LNCaP clone FGC (cell line): ENCODE measurements around the gene WARS2.

ENCODE experiments used
- DNase-seq: peaks from one replicate; pipeline ENCODE4 v3.0.0-alpha.2; 2011; ENCODE audit warnings: low read depth
- H3K4me3 ChIP-seq: 2 replicates; pipeline ENCODE4 v1.5.1; 2011; ENCODE audit warnings: mild to moderate bottlenecking, low read depth, low read length, control low read depth
- TF ChIP-seq, protein P1 (sequence below): IDR thresholded peaks from 2 replicates; pipeline ENCODE4 v1.5.1; 2012; ENCODE audit warnings: mild to moderate bottlenecking; ENCODE audit not compliant: control insufficient read depth, insufficient read depth; ENCODE audit errors: extremely low read depth

Gene WARS2

GRCh38 chr1:118986555-118987467 lies 153.6 kb downstream of the WARS2 start:
- TF ChIP-seq, protein P1, sequence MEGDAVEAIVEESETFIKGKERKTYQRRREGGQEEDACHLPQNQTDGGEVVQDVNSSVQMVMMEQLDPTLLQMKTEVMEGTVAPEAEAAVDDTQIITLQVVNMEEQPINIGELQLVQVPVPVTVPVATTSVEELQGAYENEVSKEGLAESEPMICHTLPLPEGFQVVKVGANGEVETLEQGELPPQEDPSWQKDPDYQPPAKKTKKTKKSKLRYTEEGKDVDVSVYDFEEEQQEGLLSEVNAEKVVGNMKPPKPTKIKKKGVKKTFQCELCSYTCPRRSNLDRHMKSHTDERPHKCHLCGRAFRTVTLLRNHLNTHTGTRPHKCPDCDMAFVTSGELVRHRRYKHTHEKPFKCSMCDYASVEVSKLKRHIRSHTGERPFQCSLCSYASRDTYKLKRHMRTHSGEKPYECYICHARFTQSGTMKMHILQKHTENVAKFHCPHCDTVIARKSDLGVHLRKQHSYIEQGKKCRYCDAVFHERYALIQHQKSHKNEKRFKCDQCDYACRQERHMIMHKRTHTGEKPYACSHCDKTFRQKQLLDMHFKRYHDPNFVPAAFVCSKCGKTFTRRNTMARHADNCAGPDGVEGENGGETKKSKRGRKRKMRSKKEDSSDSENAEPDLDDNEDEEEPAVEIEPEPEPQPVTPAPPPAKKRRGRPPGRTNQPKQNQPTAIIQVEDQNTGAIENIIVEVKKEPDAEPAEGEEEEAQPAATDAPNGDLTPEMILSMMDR = no peak
- no peak for DNase-seq
- no peak overlapping the region for H3K4me3 ChIP-seq

DNA sequence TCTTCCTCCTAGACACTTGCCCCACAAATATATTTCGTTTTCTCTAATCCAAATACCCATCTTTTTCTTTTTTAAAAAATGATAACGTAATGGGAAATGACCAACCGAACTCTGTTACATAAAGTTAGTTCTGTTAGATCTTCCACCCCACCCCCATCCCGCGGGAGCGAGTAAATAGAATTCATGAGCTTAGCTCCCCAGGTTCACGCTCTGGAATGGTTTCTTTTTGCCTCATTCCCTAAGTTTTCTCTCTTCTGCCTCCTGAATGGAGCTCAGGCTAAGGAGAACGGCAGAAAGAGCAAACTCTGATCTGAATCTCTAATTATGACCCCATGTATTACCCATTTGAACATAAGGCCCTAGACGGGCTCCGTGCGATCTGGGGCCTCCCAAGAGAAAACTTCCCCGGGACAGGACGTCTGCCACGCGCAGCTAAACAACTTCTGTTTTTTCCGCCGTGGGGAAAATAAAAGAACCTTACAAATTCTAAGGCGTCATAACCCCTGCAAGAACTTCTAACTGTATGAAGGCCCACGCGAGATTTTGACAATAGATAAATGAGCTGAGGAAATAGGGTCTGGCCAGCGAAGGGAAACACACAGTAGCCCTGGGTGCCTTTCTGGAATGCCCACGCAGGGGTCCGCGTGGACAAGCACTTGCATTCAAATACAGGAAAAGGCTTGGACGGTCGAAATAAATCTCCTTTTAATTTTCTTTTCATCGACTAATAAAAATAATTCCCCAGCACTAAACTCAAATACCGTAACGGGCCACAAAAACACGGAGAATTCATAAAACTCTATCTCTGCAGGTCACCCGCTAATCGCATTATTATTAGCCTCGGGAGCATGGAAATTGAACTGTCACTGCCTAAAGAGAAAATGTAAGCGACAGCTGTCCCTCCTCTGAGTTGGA lies 154.6 kb downstream of the WARS2 start:
- no peak overlapping the region for H3K4me3 ChIP-seq
- TF ChIP-seq, protein P1 = no peak
- DNase-seq = no peak

DNA sequence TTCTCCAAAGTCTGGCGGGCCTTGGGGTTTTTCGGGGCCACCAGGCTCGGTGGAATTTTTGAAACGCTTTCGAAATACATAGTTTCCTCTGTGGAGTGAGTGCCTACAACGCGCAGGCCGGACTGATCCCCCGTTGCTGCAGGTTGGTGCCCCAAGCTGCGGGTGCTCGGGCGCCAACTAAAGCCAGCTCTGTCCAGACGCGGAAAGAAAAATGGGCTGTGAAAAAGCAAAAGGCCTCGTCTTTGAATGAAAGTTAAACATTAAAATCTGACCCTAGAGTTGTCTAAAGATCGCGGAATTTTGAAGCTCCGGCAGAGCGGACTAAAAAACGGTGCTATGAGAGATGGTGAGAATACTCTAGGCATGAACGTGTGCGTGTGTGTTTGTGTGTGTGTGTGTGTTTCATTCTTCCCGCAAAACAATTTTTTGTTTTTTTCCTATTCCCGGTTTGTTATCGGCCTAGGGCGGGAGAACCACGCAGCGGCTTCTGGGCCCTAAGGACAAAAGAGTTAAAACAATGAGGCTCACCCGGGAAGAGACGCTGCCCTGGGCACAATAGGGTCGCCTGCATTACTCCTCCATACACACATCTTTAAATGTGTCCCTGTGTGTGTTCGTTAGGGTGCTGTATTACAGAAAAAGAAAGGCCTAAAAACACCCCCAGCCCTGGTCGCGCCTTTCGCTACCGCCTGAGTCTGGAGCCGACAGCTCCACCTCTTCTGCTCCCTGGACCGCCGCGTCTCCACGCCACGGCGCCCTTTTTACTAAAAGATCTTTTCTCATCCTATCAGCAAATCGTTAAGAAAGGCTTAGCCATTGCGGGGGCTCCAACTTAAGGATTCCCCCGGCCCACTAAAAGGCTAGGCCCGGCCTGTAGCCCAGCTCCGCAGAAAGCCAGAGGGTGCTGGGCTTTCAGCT lies 155.5 kb downstream of the WARS2 start:
- H3K4me3 ChIP-seq = no peak overlapping the region
- TF ChIP-seq, protein P1 = no peak
- DNase-seq = no peak

- H3K4me3 ChIP-seq = no peak overlapping the region
- TF ChIP-seq, protein P1 = no peak
- no peak for DNase-seq
Measured at GRCh38 chr1:118984086-118984721, 156.2 kb downstream of the WARS2 start.

- no peak overlapping the region for H3K4me3 ChIP-seq
- TF ChIP-seq, protein P1 = no peak
- DNase-seq = no peak
Measured at GRCh38 chr1:118983558-118984041, 156.9 kb downstream of the WARS2 start.
